ENCODE measurements around the gene BLVRB. TPM values are rescaled to one million over a fixed set of nuclear protein-coding genes. Genes with fewer than 3 reads are reported as not detected.

The BLVRB gene
- total RNA-seq, 2 experiments from 2014 or later = 21.2 to 21.7 TPM

DNA sequence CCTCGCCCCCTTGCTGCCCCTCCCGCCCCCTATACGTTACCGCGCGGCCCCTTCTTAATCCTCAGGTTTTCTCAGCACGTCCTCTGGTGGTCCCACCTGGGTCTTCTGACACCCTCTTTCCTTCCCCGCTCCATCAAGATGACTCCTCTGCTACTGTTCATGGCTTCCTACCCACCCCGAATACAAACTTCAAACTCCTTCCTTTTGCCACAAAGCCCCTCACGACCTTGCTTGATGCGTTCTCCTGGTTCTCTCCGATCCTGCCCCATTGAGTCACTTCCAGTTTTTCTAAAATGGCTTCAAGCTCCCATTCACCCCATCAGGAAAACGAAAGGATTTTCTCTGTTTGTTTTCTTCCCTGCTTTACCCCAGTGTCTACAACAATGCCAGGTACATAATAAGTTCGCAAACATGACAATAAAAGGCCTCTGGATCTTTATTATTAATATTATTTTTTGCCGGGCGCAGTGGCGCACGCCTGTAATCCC is 20.7 kb downstream of the BLVRB start:
- peak overlapping the region; percentile 92 for H3K4me3 Mint-ChIP-seq

DNA sequence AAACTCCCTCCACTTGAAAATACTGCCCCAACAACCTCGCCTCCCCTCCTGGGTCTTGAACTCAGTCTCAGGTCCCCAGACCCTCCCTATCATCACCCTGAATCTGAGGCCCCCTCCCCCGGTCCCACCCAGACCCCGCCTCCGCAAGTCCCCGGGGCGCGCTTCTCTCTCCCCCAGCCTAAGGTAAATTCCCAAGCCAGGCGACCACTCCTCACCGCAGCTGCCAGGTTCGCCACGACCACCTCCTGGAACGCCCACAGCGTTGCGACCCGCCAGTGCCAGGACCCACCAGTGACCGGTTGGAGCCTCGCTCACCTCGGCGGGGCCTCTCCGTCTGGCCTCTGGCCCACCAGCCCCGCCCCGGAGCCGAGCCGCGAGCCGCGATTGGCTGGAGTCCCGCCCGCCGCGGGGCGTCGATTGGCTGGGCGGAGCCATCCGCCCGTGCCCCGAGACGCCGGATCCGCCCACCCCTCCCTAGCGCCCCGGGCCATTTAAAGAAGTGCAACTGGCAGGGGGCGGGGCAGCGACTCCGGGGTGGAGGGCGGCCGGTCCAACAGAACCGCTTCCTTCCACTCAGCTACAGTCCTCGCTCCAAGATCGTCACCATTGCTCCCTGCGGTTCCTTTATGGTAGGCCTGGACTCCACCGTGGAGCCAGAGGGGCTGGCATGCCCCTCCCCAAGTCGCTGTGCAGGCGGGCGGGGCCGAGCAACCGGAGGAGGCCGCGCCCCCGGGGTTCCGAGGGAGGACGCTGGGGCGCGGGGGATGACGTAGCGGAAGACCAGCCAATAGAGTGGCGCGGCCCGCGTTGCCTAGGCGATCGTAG is 21.3 kb downstream of the BLVRB start, which contains the start of gene SERTAD3:
Gene SERTAD3 (minus strand): TSS at position 336 of the 825 bp plus-strand sequence. CDS start 2,255 bp downstream, outside the sequence.
- intact Hi-C loops (cut with micrococcal nuclease) = loop anchor here (1.0 kb wide), 1 partner anchor 19 kb away; the partner anchor contains the start of gene SERTAD1
- Mint-ChIP-seq H3K4me3 (peak within 1 kb of the TSS; percentile 92), H3K4me1 (ENCODE audit: low read depth) (peaks cover 26% of the 10 kb centered on the region), H3K36me3 (ENCODE audit: low read depth) (peaks cover 5% of the 10 kb centered on the region), H3K27ac (peak within 1 kb of the TSS; percentile 93), H3K27me3 (no peaks in the 10 kb centered on the region), H3K9me3 (no peaks in the 10 kb centered on the region)
- ChIA-PET CTCF (interaction anchor here (1.1 to 4.1 kb wide), 7 partner anchors 18 to 160 kb away, joined by 3 to 25 read pairs (median 6); partner anchors contain the start of gene SERTAD1), POLR2A (interaction anchor here (1.4 to 2.9 kb wide), 5 partner anchors 17 to 127 kb away, joined by 4 to 29 read pairs (median 8); partner anchors contain the start of genes BLVRB and SERTAD1)
- TF ChIP-seq, protein P1, sequence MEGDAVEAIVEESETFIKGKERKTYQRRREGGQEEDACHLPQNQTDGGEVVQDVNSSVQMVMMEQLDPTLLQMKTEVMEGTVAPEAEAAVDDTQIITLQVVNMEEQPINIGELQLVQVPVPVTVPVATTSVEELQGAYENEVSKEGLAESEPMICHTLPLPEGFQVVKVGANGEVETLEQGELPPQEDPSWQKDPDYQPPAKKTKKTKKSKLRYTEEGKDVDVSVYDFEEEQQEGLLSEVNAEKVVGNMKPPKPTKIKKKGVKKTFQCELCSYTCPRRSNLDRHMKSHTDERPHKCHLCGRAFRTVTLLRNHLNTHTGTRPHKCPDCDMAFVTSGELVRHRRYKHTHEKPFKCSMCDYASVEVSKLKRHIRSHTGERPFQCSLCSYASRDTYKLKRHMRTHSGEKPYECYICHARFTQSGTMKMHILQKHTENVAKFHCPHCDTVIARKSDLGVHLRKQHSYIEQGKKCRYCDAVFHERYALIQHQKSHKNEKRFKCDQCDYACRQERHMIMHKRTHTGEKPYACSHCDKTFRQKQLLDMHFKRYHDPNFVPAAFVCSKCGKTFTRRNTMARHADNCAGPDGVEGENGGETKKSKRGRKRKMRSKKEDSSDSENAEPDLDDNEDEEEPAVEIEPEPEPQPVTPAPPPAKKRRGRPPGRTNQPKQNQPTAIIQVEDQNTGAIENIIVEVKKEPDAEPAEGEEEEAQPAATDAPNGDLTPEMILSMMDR (IDR thresholded peaks at IDR 0.05) = no peak
- peak; percentile 75 for ATAC-seq
- DNase-seq = peak; percentile 98

More for the DNA sequence above, 20.7 kb downstream of the BLVRB start:
- DNase-seq = no peak
- intact Hi-C loops (cut with micrococcal nuclease) = no loop called here
- peak overlapping the region; percentile 82 for H3K27ac Mint-ChIP-seq
- ChIA-PET CTCF (interaction anchor here (1.2 to 4.1 kb wide), 4 partner anchors 18 to 140 kb away, joined by 3 to 19 read pairs (median 5); no protein-coding TSS in a partner anchor), POLR2A (interaction anchor here (2.0 kb wide), 1 partner anchor 24 kb away, joined by 8 read pairs; no protein-coding TSS in a partner anchor)
- H3K36me3 Mint-ChIP-seq (ENCODE audit: low read depth) = peaks cover 5% of the 10 kb centered on the region
- ATAC-seq = no peak
- no peaks in the 10 kb centered on the region for H3K9me3 Mint-ChIP-seq
- H3K4me1 Mint-ChIP-seq (ENCODE audit: low read depth) = peaks cover 23% of the 10 kb centered on the region
- H3K27me3 Mint-ChIP-seq = no peaks in the 10 kb centered on the region
- TF ChIP-seq, protein P1 (IDR thresholded peaks at IDR 0.05) = peak; percentile 17

DNA sequence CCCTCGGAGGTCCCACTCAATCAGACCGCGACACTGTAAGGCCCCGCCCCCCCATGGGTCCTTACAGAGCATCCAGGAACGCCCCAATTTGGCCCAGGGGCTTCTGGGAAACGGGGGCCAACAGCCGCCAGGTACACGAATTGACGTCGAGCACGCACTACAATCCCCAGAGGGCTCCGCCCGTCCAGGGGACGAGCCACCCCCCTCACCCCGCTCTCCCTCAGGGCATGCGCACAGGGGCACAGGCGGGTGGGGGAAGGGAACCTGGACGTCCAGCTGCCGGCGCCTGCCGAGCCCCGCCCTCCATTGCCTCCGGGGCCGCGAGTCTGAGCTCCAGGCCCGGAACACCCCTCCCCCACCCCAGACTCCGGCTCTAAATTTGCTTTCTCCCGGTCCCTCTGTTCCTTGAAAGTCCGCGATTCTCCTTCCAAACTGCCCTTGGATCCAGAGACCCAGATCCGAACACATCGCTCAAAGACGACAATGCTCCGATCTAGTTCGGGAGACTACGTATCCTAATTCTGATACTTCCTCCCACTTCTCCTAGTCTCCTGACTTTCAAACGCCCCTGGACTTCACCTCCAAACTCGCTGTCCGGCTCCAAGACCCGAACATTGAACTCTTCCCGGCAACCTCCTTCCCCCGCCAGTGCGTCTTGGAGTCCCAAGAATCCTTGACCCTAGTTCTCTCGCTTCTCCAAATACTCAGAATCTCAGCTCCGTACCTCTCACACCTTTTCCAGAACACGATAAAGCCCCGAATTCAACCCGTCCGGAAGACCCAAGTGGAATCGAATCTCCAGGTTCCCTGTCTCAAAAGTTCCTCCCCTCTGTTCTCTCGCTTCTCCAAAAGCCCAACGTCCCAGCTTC is 22.2 kb downstream of the BLVRB start:
- ChIA-PET CTCF (interaction anchor here (0.7 to 4.1 kb wide), 10 partner anchors 9 to 858 kb away, joined by 3 to 25 read pairs (median 4); partner anchors contain the start of gene SERTAD1), POLR2A (interaction anchor here (0.7 to 2.9 kb wide), 7 partner anchors 9 to 699 kb away, joined by 3 to 29 read pairs (median 7); partner anchors contain the start of genes BLVRB and SERTAD1)
- peak overlapping the region; percentile 97 for H3K27ac Mint-ChIP-seq
- peaks cover 26% of the 10 kb centered on the region for H3K4me1 Mint-ChIP-seq (ENCODE audit: low read depth)
- peaks cover 5% of the 10 kb centered on the region for H3K36me3 Mint-ChIP-seq (ENCODE audit: low read depth)
- no peaks in the 10 kb centered on the region for H3K27me3 Mint-ChIP-seq
- peak; percentile 100 for DNase-seq
- H3K4me3 Mint-ChIP-seq = peak overlapping the region; percentile 92
- H3K9me3 Mint-ChIP-seq = no peaks in the 10 kb centered on the region
- TF ChIP-seq, protein P1 (IDR thresholded peaks at IDR 0.05) = no peak
- peak; percentile 83 for ATAC-seq
- intact Hi-C loops (cut with micrococcal nuclease) = loop anchor here (1.0 kb wide), 1 partner anchor 18 kb away; the partner anchor contains the start of gene SERTAD1

DNA sequence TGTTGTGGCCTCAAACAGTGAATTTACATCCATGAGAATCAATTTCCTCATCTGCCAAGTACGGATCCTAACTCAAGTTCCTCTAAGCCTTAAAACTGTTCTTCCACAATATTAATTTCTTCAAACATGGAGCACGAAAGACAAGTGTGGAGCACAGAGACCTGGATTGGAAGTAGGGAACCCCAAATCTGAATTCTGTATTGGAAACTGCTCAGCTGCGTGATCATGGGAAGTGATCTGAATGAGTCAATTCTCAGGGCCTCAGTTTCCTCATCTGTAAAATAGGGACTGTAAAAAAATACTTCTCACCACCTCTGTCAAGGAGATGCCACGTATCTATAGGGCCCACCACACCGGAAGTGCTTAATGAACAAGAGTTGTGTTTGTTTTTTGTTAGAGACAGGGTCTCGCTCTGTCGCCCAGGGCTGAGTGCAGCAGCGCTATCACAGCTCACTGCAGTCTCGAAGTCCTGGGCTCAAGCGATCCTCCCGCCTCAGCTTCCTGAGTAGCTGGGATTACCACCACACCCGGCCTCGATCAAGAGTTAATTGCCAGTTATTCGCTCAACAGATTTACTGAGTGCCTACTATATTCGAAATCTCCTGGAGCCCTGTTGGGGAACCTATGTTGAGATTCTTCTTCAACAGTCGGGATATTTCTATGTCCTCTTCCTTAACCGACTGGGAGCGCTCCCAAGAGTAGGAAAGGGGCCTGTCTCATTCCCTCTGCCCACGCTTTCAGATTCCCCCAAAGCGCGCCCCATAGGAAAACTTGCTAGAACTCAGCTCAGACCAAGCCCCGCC is 23.0 kb downstream of the BLVRB start:
- DNase-seq (peak; percentile 48), ATAC-seq (no peak)
- H3K27me3 Mint-ChIP-seq = no peaks in the 10 kb centered on the region
- ChIA-PET POLR2A (interaction anchor here (0.9 to 2.9 kb wide), 6 partner anchors 9 to 129 kb away, joined by 4 to 29 read pairs (median 8); partner anchors contain the start of genes BLVRB and SERTAD1), CTCF (interaction anchor here (0.7 to 4.1 kb wide), 10 partner anchors 8 to 858 kb away, joined by 3 to 25 read pairs (median 4); partner anchors contain the start of gene SERTAD1)
- peaks cover 5% of the 10 kb centered on the region for H3K36me3 Mint-ChIP-seq (ENCODE audit: low read depth)
- H3K4me1 Mint-ChIP-seq (ENCODE audit: low read depth) = peaks cover 26% of the 10 kb centered on the region
- H3K9me3 Mint-ChIP-seq = no peaks in the 10 kb centered on the region
- intact Hi-C loops (cut with micrococcal nuclease) = loop anchor here (1.0 kb wide), 1 partner anchor 17 kb away; the partner anchor contains the start of gene SERTAD1
- H3K27ac Mint-ChIP-seq = peak overlapping the region; percentile 97
- H3K4me3 Mint-ChIP-seq = peak overlapping the region; percentile 92
- TF ChIP-seq, protein P1 (IDR thresholded peaks at IDR 0.05) = no peak

Measured in activated CD8-positive, alpha-beta T cell treated with anti-CD3 and anti-CD28 coated beads for 36 hours (primary cell).